Skeletal muscle satellite cell (primary cell): ENCODE data around the gene AP2A1.
A peak's percentile ranks its signal among the peaks of the same experiment; 100 is the strongest.

ENCODE experiments used
- H3K27me3 ChIP-seq: 2 replicates; pipeline ENCODE4 v1.7.0; 2013; ENCODE audit warnings: low read length; ENCODE audit not compliant: control insufficient read depth, insufficient read depth
- H3K36me3 ChIP-seq: 2 replicates; pipeline ENCODE4 v1.7.0; 2013; ENCODE audit warnings: mild to moderate bottlenecking, control low read depth, low read length; ENCODE audit not compliant: insufficient read depth
- H3K4me1 ChIP-seq: 2 replicates; pipeline ENCODE4 v1.7.0; 2013; ENCODE audit warnings: low read length; ENCODE audit not compliant: control insufficient read depth, insufficient read depth
- H3K4me2 ChIP-seq: 2 replicates; pipeline ENCODE4 v1.7.0; 2013; ENCODE audit warnings: mild to moderate bottlenecking, low read length
- H3K4me3 ChIP-seq: 2 replicates; pipeline ENCODE4 v1.7.0; 2013; ENCODE audit warnings: low read length
- H3K9ac ChIP-seq: 2 replicates; pipeline ENCODE4 v1.7.0; 2013; ENCODE audit warnings: mild to moderate bottlenecking, low read depth, low read length, moderate library complexity
- H3K9me3 ChIP-seq: replicated peaks from 2 replicates; pipeline ENCODE4 v1.7.0; 2013; ENCODE audit warnings: mild to moderate bottlenecking, control low read depth, low read length

Gene AP2A1

GRCh38 chr19:49746206-49746958 lies 20.4 kb upstream of the AP2A1 start:
- no peaks in the 10 kb centered on the region for H3K27me3 ChIP-seq
- H3K9me3 ChIP-seq: no peaks in the 10 kb centered on the region
- H3K4me1 ChIP-seq: peaks cover 6% of the 10 kb centered on the region
- no peak overlapping the region for H3K9ac ChIP-seq
- no peak overlapping the region for H3K4me2 ChIP-seq
- no peaks in the 10 kb centered on the region for H3K36me3 ChIP-seq
- no peak overlapping the region for H3K4me3 ChIP-seq

DNA sequence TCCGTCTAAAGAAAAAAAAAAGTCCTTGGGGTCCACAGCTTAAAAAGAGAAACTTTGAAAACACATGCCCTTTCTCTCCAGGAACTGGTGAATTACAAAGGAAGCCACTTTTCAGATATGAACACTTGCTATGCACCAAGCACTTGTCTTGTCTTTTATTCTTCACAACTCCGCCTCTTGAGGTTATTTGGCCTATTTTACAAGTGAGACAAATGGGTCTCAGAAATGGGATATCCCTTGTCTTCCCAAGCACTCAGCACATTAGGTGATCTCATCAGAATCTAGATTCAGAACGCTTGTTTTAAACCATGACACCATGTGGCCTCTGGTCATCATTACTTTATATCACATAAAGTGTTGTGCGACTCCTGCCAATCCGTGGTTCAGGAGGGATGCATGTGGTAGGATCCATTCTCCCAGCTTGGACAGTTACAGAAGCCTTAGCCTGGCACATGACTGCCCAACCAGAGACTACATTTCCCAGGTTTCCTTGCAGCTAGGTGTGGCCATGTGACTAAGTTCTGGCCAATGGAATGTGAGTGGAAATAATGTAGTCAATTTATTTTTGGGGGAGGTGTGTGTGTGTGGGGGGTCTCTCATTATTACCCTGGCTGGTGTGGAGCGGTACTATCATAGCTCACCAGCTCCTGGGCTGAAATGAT lies 17.6 kb upstream of the AP2A1 start:
- Histone ChIP-seq H3K4me2 (no peak overlapping the region), H3K9ac (no peak overlapping the region), H3K4me3 (no peak overlapping the region), H3K9me3 (no peaks in the 10 kb centered on the region), H3K27me3 (no peaks in the 10 kb centered on the region), H3K36me3 (no peaks in the 10 kb centered on the region), H3K4me1 (no peaks in the 10 kb centered on the region)

DNA sequence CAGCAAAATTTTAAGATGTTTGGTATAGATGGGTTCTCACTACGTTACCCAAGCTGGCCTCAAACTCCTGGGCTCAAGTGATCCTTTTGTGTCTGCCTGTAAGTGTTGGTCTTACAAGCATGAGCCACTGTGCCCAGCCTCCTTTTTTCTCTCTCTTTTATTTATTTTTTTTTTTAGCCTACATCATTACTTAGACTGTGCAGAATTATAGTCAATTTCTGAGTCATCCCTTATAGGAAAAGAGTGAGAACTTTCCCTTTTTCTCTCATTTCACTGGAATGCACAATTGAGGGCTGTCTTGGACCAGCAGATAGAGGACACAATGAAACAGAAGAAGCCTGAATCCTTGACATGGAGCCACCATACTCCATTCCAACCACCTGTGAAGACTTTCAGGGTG lies 17.0 kb upstream of the AP2A1 start:
- Histone ChIP-seq H3K4me3 (no peak overlapping the region), H3K4me1 (no peaks in the 10 kb centered on the region), H3K27me3 (no peaks in the 10 kb centered on the region), H3K9me3 (no peaks in the 10 kb centered on the region), H3K4me2 (no peak overlapping the region), H3K36me3 (no peaks in the 10 kb centered on the region), H3K9ac (no peak overlapping the region)

- Histone ChIP-seq H3K4me2 (no peak overlapping the region), H3K9me3 (no peaks in the 10 kb centered on the region), H3K27me3 (no peaks in the 10 kb centered on the region), H3K9ac (no peak overlapping the region), H3K4me3 (no peak overlapping the region), H3K36me3 (no peaks in the 10 kb centered on the region), H3K4me1 (peaks cover 11% of the 10 kb centered on the region)
Observed at GRCh38 chr19:49752701-49753100, 14.1 kb upstream of the AP2A1 start.

GRCh38 chr19:49755956-49756355 lies 10.8 kb upstream of the AP2A1 start:
- no peak overlapping the region for H3K9ac ChIP-seq
- no peaks in the 10 kb centered on the region for H3K27me3 ChIP-seq
- H3K9me3 ChIP-seq: no peaks in the 10 kb centered on the region
- H3K4me3 ChIP-seq: no peak overlapping the region
- H3K4me2 ChIP-seq: no peak overlapping the region
- H3K36me3 ChIP-seq: no peaks in the 10 kb centered on the region
- peaks cover 22% of the 10 kb centered on the region for H3K4me1 ChIP-seq

- no peaks in the 10 kb centered on the region for H3K36me3 ChIP-seq
- H3K9me3 ChIP-seq: no peaks in the 10 kb centered on the region
- H3K27me3 ChIP-seq: no peaks in the 10 kb centered on the region
- H3K4me1 ChIP-seq: peaks cover 27% of the 10 kb centered on the region
- no peak overlapping the region for H3K4me3 ChIP-seq
- H3K4me2 ChIP-seq: peak overlapping the region; percentile 26
- H3K9ac ChIP-seq: peak overlapping the region; percentile 42
Observed at GRCh38 chr19:49758292-49758691, 8.5 kb upstream of the AP2A1 start.

- no peak overlapping the region for H3K4me3 ChIP-seq
- H3K36me3 ChIP-seq: no peaks in the 10 kb centered on the region
- no peak overlapping the region for H3K4me2 ChIP-seq
- peaks cover 35% of the 10 kb centered on the region for H3K4me1 ChIP-seq
- peak overlapping the region; percentile 42 for H3K9ac ChIP-seq
- no peaks in the 10 kb centered on the region for H3K9me3 ChIP-seq
- H3K27me3 ChIP-seq: no peaks in the 10 kb centered on the region
Observed at GRCh38 chr19:49761249-49761624, 5.6 kb upstream of the AP2A1 start.

GRCh38 chr19:49761625-49762311 lies 5.0 kb upstream of the AP2A1 start:
- H3K27me3 ChIP-seq: no peaks in the 10 kb centered on the region
- H3K9me3 ChIP-seq: no peaks in the 10 kb centered on the region
- peaks cover 34% of the 10 kb centered on the region for H3K4me1 ChIP-seq
- H3K4me3 ChIP-seq: no peak overlapping the region
- no peaks in the 10 kb centered on the region for H3K36me3 ChIP-seq
- peak overlapping the region; percentile 42 for H3K9ac ChIP-seq
- H3K4me2 ChIP-seq: no peak overlapping the region

DNA sequence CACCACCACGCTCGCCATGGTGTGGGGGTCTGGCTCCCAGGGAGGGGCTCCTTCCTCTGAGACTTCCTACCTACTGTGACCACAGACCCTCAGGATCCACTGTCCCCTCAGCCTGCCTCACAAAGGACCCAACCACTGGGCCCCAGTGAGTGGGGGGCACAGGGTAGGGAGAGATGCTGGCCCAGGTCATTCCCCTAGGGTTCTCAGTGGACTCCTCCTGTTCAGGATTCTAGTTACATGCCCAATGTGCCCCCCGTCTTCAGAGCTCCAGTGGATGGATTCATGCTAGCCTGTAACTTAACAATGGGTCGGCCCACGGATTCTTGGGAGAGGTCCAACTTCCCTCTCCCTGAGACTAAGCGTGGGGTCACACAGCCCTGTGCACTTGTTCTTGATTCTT lies 3.6 kb upstream of the AP2A1 start, which contains the start of gene TSKS:
TSS of gene TSKS (minus strand) at position 77 of the 400 bp plus-strand sequence. CDS start at position 18, 59 bp downstream.
- Histone ChIP-seq H3K9ac (no peak within 1 kb of the TSS), H3K27me3 (no peaks in the 10 kb centered on the region), H3K4me3 (no peak within 1 kb of the TSS), H3K9me3 (no peaks in the 10 kb centered on the region), H3K36me3 (no peaks in the 10 kb centered on the region), H3K4me1 (peaks cover 24% of the 10 kb centered on the region), H3K4me2 (no peak within 1 kb of the TSS)

DNA sequence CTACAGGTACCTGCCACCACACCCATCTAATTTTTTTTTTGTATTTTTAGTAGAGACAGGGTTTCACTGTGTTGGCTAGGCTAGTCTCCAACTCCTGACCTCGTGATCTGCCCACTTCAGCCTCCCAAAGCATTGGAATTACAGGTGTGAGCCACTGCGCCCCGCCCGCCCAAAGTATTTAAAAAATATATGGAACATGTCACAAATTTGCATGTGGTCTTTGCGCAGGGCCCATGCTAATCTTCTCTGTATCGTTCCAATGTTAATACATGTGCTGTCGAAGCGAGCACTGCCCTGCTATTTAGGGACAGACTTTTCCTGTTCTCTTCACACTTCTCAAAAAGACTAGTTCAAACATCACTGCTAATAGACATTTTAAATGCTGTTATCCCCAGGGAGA lies 2.5 kb upstream of the AP2A1 start:
- no peak overlapping the region for H3K9ac ChIP-seq
- no peak overlapping the region for H3K4me3 ChIP-seq
- no peaks in the 10 kb centered on the region for H3K9me3 ChIP-seq
- no peaks in the 10 kb centered on the region for H3K36me3 ChIP-seq
- H3K4me2 ChIP-seq: no peak overlapping the region
- H3K27me3 ChIP-seq: no peaks in the 10 kb centered on the region
- peaks cover 26% of the 10 kb centered on the region for H3K4me1 ChIP-seq

DNA sequence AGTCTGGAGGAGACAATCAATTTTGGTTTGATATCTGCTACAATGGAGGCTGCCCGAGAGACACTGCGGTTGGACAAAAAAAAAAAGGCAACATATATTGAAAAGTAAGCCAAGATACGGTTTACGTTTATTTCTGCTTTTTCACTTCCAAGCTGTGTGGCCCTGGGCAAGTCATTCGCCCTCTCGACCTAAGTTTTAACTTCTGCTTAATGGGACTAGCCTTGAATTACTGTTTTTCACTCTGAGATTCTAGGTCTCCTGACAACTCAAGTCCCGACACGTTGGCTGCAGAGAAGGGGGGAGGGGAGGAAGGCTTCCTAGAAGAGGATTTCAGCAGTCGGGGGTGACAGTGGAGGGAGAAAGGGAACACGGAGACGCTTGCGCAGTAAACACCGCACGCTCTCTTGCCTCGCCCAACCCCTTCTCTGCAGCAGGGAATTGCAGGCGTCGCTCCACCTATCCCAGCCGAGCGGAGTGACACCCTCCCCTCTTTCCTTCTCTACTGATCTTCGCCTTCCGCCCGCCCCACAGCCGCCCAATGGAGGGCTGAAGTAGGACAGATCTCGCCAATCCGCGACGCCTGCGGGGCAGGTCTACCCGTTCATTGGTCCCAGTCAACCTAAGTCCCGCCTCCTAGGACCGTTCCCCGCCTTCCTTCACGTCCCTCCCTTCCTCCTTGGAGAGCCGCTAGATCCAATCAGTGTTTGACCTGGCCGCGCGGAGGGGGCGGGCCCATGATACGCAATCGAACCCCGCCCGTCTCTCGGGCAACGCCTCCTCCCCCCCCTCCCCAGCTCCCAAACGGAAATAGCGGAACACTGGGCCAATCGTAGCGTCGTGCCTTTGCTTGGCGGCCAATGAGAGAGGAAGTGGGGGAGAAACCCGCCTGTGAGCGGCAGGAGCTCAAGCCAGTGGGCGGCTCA lies 533 bp upstream of the AP2A1 start:
- Histone ChIP-seq H3K36me3 (no peaks in the 10 kb centered on the region), H3K4me2 (peak overlapping the region; percentile 80), H3K4me1 (peaks cover 27% of the 10 kb centered on the region), H3K9ac (peak overlapping the region; percentile 75), H3K27me3 (no peaks in the 10 kb centered on the region), H3K4me3 (peak overlapping the region; percentile 67), H3K9me3 (no peaks in the 10 kb centered on the region)
